Measurements from ENCODE around the gene PTDSS2.

Gene PTDSS2

DNA sequence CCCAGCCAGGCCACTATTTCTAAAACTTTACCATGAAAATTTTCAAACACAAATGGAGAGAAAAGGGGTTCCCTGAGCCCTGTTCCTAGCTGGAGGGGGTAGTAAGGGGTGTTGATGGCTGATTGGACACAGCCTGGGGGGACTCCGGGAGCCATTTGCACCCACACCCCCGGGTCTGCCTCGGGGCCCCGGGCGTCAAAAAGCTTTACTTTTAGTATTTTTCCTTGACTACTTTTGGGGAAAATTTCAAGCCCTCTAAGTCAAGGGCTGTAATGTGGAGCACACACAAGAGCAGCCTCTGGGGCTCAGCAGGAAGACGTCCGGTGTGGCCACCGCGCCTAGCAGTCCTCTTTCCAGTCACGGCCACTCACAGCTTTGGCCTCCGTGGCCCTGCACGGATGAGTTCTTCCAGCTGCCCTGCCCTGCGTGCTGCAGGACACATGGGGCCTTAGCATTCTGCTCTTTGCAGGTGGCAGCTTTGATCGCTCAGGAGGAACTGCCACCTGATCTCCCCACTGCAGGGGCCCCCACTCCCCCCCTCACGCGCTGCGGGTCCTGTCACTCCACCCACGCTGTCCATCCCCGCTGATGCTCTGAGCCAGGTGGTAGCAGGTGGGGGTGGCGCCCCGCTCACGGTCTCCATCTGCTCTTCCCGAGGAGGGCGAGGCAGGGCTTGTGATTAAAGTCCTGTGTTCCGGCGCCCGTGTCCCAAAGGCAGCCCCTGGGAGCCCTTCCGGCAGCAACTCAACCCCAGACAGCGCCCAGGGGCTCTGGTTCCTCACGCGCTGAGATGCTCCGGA lies 42.5 kb downstream of the PTDSS2 start:
- no peak for FAIRE-seq
- TF ChIP-seq POLR2AphosphoS5 (IDR thresholded peaks at IDR 0.05; ENCODE audit: low read depth, low read length) = no peak; the same call in 1 of the 2 replicates
- TF ChIP-seq POLR2A (IDR thresholded peaks at IDR 0.05; ENCODE audit: low read depth, low read length) = no peak; the same call in 1 of the 2 replicates
- TF ChIP-seq TAF1 (IDR thresholded peaks at IDR 0.05; ENCODE audit: borderline replicate concordance, low read depth, low read length) = no peak

DNA sequence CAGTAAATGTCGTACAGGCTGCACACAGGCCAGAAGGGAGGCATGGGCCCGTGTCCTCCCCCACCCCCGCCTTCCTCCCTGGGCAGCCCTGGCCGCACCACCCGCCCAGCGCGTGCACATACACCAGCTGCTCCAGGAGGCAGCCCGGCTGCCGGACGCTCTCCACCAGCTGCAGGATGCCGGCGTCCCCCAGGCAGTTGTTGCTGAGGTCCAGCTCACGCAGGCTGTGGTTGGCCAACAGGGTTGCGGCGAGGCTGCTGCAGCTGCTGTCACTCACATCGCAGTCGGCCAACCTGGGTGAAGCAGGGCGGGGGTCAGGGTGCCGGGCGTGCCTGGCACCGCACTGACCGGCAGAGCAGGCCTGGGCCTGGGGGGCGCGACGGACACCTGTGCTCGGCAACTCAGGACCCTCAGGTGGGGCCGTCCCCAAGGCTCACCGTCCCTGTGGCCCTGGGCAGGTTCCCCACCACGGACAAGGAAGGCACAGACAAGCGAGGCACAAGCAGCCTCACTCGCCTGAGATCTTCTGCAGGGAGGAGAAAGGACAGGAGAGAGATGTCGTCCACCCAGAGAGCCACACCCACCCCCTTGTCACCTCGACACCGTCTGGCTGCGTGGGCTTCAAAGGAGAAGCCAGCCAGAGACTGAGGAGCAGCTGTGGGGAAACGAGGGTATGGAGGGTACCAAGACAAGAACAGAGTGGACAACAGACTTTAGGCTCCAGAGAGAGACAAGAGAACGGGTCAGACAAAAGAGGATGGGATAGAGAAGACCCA lies 44.9 kb downstream of the PTDSS2 start:
- DNase-seq (ENCODE audit: insufficient read length) (peak; percentile 8), FAIRE-seq (no peak)
- TF ChIP-seq POLR2AphosphoS5 (IDR thresholded peaks at IDR 0.05; ENCODE audit: low read depth, low read length) (no peak), TAF1 (IDR thresholded peaks at IDR 0.05; ENCODE audit: borderline replicate concordance, low read depth, low read length) (no peak), POLR2A (IDR thresholded peaks at IDR 0.05; ENCODE audit: low read depth, low read length) (no peak)

More for the DNA sequence above, 42.5 kb downstream of the PTDSS2 start:
- DNase-seq (ENCODE audit: insufficient read length) = peak; percentile 23

DNA sequence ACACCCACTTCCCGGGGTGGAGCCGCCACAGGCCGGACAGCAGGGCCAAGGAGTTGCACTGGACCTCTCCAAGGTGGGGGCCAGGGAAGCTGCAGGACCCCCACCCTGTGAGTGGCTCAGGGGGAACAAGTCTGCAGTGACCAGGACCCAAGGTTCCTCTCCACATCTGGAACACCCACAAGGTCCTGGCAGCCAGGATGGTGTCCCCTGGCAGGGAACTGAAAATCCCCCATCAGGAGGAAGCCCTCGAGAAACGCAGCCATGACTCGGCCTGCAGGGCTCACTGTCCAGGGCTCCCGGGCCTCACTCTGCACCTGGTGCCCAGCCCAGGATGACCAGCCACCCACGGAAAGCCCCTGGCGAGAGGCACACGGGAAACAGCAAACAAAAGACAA lies 45.5 kb downstream of the PTDSS2 start:
- FAIRE-seq = no peak
- DNase-seq (ENCODE audit: insufficient read length) = peak; percentile 10
- TF ChIP-seq POLR2A (IDR thresholded peaks at IDR 0.05; ENCODE audit: low read depth, low read length) (no peak), POLR2AphosphoS5 (IDR thresholded peaks at IDR 0.05; ENCODE audit: low read depth, low read length) (no peak), TAF1 (IDR thresholded peaks at IDR 0.05; ENCODE audit: borderline replicate concordance, low read depth, low read length) (no peak)

DNA sequence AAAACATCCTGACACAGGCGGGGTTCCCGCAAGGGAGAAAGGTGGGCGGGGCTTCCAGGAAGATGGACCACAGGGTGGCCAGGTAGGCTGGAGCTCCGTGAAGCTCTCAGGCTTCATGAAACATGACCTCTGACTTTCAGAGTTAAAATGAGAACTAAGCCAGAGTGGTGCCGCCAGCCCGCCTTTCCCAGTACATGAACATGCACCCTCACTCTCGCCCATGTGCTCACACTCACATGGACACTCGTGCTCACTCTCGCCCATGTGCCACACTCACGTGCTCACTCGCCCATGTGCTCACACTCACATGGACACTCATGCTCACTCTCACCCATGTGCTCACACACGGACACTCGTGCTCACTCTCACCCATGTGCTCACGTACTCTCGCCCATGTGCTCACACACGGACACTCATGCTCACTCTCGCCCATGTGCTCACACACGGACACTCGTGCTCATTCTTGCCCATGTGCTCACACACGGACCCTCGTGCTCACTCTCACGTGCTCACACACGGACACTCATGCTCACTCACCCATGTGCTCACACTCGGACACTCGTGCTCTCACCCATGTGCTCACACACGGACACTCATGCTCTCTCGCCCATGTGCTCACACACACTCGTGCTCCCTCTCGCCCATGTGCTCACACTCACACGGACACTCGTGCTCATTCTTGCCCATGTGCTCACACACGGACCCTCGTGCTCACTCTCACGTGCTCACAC lies 46.9 kb downstream of the PTDSS2 start:
- TF ChIP-seq TAF1 (IDR thresholded peaks at IDR 0.05; ENCODE audit: borderline replicate concordance, low read depth, low read length) (no peak), POLR2AphosphoS5 (IDR thresholded peaks at IDR 0.05; ENCODE audit: low read depth, low read length) (peak; percentile 14; the same call in 1 of the 2 replicates)
- DNase-seq (ENCODE audit: insufficient read length) (no peak), FAIRE-seq (peak; percentile 44)

DNA sequence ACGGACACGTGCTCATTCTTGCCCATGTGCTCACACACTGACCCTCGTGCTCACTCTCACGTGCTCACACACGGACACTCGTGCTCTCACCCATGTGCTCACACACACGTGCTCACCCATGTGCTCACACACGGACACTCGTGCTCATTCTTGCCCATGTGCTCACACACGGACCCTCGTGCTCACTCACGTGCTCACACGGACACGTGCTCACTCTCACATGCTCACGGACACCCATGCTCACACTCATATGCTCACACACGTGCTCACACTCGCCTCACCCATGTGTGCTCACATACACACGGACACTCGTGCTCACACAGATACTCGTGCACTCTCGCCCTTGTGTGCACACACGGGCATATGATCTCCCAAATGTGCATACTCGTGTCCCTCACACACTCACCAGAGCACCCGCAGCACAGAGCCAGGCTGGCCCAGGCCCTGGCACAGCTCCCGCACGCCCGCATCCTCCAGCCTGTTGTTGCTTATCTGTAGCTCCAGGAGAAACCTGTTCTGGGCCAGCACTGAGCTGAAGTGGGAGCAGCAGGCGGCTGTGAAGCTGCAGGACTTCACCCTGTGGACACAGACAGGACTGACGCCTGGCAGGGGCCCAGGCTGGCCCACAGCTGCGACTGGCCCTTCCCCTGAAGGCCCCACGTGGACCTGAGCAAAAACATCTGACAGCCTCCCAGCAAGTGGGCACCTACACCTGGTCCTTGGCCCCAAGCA lies 47.7 kb downstream of the PTDSS2 start:
- DNase-seq (ENCODE audit: insufficient read length) (no peak), FAIRE-seq (no peak)
- TF ChIP-seq POLR2AphosphoS5 (IDR thresholded peaks at IDR 0.05; ENCODE audit: low read depth, low read length) (no peak), POLR2A (IDR thresholded peaks at IDR 0.05; ENCODE audit: low read depth, low read length) (no peak), TAF1 (IDR thresholded peaks at IDR 0.05; ENCODE audit: borderline replicate concordance, low read depth, low read length) (no peak)

DNA sequence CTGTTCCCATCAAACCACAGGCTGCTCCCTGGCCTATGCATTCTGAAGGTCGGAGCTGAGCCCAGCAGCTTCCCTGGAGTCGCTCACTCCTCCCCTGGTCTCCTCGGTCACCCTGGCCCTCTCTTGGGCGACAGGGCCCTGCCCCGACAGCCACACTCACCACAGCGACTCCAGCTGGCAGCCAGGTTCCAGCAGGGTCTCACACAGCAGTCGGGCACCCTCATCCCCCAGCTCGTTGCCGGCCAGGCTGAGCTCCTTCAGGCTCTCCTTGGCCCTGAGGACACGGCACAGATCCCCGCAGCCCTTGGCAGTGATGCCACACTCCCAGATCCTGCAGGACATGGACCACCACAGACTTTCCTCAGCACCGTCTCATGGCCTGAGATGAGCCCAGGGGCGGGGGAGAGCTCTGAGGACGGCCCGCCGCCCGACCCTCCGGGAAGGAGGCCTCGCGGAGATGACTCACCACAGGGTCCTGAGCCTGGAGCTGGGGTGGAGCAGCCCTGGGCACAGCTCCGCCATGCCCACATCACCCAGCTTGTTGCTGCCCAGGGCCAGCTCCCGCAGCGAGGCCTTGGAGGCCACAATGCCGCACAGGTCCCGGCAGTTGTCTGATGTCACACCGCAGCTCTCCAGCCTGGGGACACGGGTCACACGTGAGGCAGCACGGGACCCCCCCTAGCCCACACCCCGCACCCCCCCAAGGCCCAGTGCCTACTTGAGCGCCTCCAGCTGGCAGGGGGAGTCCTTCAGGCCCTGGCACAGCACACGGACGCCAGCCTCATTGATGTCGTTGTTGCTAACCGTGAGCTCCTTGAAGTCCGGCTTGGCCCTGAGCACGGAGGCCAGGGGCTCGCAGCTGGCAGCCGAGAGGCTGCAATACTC lies 48.5 kb downstream of the PTDSS2 start:
- no peak for TF ChIP-seq POLR2A (IDR thresholded peaks at IDR 0.05; ENCODE audit: low read depth, low read length)
- TF ChIP-seq TAF1 (IDR thresholded peaks at IDR 0.05; ENCODE audit: borderline replicate concordance, low read depth, low read length) = no peak
- TF ChIP-seq POLR2AphosphoS5 (IDR thresholded peaks at IDR 0.05; ENCODE audit: low read depth, low read length) = no peak
- no peak for FAIRE-seq
- no peak for DNase-seq (ENCODE audit: insufficient read length)

DNA sequence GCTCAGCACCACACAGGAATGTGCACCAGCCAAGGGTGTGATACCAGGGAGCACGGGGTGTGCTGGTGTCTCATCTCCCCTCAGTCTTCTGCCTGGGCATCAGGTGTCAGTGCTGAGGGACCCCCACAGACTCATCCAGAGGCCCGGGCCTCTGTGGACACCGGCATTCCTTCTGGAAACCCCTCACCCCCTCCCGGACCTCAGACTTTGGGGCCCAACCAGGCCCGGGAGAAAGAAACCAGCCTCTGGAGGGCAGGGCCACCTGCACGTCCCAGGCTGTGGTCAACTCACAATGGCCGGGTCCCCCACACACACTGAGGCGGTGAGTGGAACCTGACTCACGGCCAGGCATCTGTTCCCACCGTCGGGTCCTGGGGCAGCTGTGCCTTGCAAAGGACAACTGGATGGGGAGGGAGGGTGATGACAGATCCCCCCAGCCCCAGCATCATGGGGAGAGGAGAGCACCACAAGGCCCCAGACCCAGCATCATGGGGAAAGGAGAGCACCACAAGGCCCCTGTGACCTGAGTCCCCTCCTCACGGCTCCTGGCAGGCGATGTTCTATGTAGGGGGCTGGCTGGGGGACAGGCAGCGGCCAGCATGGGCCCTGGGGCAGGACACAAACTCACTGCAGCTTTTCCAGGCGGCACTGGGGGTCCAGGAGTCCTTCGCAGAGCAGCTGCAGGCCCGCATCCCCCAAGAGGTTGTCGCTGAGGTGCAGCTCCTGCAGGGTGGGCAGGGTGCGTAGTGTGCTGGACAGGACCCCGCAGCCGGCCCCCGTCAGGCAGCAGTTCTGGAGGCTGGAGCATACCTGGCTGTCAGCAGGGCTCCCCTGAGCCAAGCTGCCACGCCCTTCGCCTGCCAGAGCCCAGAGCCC lies 49.4 kb downstream of the PTDSS2 start:
- FAIRE-seq = no peak
- TF ChIP-seq POLR2AphosphoS5 (IDR thresholded peaks at IDR 0.05; ENCODE audit: low read depth, low read length) (no peak), TAF1 (IDR thresholded peaks at IDR 0.05; ENCODE audit: borderline replicate concordance, low read depth, low read length) (no peak), POLR2A (IDR thresholded peaks at IDR 0.05; ENCODE audit: low read depth, low read length) (no peak)
- DNase-seq (ENCODE audit: insufficient read length) = no peak

DNA sequence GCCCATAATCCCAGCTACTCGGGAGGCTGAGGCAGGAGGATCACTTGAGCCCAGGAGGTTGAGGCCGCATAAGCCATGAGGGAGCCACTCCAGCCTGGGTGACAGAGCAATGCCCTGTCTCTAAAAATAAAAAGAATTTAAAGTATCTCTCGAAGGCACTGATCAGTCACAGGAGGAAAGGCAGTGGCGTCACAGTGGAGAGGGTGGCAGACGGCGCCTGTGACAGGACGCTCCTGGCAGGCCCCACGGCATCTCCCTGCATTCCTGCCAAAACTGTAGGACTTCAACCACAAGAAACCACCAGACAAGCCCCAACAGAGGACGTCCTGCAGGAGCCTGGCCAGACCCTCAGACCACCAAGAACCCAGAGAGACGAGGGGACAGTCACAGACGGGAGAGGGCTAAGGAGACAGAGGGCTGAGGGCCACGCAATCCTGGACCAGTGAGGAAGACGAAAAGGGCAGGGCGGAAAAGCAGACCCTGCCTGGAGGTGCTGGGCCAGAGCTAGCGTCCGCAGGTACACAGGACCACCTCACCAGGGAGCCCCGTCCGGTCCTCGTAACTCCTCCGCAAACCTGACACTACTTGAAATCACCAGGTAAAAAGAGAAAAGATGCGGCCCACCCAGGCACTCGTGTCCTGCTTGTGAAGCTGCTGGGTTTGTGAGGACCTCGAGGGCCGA lies 51.1 kb downstream of the PTDSS2 start:
- no peak for DNase-seq (ENCODE audit: insufficient read length)

DNA sequence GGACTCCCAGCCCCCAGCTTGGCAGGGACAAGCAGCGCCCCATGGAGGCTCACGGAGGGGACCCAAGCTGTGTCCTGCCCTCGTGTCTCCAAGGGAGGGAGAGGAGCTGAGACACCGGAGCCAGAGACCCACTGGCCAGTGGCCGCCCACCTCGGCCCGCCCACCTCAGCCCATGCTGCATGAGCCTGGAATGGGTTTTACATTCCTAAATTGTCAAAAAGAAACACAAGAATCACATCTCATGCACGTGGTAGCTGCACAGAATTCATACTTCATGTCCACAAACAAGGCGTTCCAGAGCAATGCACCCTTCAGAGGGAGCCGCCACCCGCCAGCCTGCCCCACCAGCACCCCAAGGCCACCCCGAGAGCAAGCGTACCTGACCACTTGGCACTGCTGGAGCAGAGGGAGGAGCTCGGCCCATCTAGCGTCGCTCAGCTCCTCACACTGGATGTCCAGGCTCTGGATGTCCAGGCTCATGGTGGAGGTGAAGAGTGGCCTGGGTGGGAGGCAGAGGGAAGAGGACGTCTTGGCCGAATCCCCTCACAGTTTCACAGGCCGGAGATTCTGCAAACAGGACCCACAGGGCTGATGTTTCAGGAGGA lies 51.7 kb downstream of the PTDSS2 start:
- FAIRE-seq (no peak), DNase-seq (ENCODE audit: insufficient read length) (no peak)
- TF ChIP-seq TAF1 (IDR thresholded peaks at IDR 0.05; ENCODE audit: borderline replicate concordance, low read depth, low read length) = no peak
- no peak for TF ChIP-seq POLR2A (IDR thresholded peaks at IDR 0.05; ENCODE audit: low read depth, low read length)
- TF ChIP-seq POLR2AphosphoS5 (IDR thresholded peaks at IDR 0.05; ENCODE audit: low read depth, low read length) = no peak

More for the DNA sequence above, 51.1 kb downstream of the PTDSS2 start:
- TF ChIP-seq POLR2AphosphoS5 (IDR thresholded peaks at IDR 0.05; ENCODE audit: low read depth, low read length) = no peak
- no peak for FAIRE-seq

All from GM12892 (cell line).